Measurements from ENCODE around the gene ROR2.

The ROR2 gene

DNA sequence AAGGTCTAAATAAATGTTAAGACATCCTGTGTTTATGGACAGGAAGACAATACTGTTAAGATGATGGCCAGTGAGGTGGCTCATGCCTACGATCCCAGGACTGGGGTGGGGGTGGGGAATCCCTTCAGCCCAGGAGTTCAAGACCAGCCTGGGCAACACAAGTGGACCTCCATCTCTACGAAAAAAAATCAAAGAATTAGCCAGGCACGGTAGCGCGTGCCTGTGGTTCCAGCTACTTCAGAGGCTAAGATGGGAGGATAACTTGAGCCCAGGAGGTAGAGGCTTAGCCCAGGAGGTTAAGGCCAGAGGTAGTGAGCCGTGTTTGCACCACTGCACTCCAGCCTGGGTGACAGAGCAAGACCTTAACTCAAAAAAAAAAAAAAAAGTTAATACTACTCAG lies 5.3 kb downstream of the ROR2 start:
- TF ChIP-seq, protein P1, sequence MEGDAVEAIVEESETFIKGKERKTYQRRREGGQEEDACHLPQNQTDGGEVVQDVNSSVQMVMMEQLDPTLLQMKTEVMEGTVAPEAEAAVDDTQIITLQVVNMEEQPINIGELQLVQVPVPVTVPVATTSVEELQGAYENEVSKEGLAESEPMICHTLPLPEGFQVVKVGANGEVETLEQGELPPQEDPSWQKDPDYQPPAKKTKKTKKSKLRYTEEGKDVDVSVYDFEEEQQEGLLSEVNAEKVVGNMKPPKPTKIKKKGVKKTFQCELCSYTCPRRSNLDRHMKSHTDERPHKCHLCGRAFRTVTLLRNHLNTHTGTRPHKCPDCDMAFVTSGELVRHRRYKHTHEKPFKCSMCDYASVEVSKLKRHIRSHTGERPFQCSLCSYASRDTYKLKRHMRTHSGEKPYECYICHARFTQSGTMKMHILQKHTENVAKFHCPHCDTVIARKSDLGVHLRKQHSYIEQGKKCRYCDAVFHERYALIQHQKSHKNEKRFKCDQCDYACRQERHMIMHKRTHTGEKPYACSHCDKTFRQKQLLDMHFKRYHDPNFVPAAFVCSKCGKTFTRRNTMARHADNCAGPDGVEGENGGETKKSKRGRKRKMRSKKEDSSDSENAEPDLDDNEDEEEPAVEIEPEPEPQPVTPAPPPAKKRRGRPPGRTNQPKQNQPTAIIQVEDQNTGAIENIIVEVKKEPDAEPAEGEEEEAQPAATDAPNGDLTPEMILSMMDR (conservative IDR thresholded peaks at IDR 0.05; ENCODE audit: low read depth, low read length) = no peak
- H3K36me3 ChIP-seq (ENCODE audit: insufficient read depth) = no peaks in the 10 kb centered on the region
- no peak overlapping the region for H3K9ac ChIP-seq
- no peaks in the 10 kb centered on the region for H3K27me3 ChIP-seq (ENCODE audit: insufficient read depth, low read depth)
- H3K79me2 ChIP-seq (ENCODE audit: insufficient read depth, low read depth) = peaks cover 7% of the 10 kb centered on the region; the same call in 1 of the 2 replicates
- no peaks in the 10 kb centered on the region for H4K20me1 ChIP-seq (ENCODE audit: insufficient read depth)
- H3K27ac ChIP-seq = no peak overlapping the region
- no peak overlapping the region for H2AFZ ChIP-seq (ENCODE audit: low read depth)
- no peak overlapping the region for H3K4me3 ChIP-seq (IDR thresholded peaks at IDR 0.05; ENCODE audit: insufficient read depth, low read depth, low read length)
- H3K4me2 ChIP-seq = no peak overlapping the region
- H3K4me1 ChIP-seq (ENCODE audit: low read depth, poor library complexity, severe bottlenecking) = no peaks in the 10 kb centered on the region

DNA sequence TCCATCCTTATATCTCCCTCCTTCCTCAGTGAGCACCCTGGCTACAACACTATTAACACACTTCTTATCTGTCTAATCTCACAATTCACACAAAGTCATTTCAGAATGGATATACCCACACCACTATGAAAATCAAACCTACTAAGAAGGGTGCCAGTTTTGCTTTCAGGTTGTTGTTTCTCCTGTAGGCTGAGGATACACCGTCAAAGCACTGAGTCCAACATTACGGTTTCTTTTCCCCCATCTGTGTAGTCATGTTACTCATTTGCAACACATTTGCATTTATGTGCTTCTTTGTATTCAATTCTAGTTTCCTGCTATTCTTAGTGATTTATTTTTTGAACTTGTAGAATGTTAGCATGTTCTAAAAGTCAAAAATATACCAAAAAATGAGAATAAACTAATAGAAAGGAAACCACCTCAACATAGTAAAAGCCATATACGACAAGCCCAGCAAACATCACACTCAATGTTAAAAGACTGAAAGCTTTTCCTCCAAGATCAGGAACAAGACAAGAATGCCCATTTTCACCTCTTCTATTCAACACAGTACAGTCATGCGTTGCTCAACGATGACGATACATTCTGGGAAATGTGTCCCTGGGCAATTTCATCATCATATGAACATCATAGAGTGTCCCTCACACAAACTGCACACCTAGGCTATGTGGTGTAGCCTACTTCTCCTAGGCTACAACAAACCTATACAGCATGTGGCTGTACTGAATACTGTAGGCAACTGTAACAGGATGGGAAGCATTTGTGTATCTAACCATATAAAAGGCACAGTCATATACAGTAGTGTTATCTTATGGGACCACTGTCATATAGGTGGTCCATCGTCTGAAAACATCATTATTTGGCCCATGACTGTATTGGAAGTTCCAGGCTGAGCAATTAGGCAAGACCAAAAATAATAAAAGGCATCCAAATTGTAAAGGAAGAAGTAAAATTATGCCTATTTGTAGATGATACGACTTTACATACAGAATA lies 6.3 kb downstream of the ROR2 start:
- no peaks in the 10 kb centered on the region for H4K20me1 ChIP-seq (ENCODE audit: insufficient read depth)
- H3K4me3 ChIP-seq (IDR thresholded peaks at IDR 0.05; ENCODE audit: insufficient read depth, low read depth, low read length) = no peak overlapping the region
- no peak overlapping the region for H3K4me2 ChIP-seq
- H3K27me3 ChIP-seq (ENCODE audit: insufficient read depth, low read depth) = no peaks in the 10 kb centered on the region
- H3K36me3 ChIP-seq (ENCODE audit: insufficient read depth) = no peaks in the 10 kb centered on the region
- peaks cover 7% of the 10 kb centered on the region; the same call in 1 of the 2 replicates for H3K79me2 ChIP-seq (ENCODE audit: insufficient read depth, low read depth)
- H3K27ac ChIP-seq = no peak overlapping the region
- H3K4me1 ChIP-seq (ENCODE audit: low read depth, poor library complexity, severe bottlenecking) = no peaks in the 10 kb centered on the region
- TF ChIP-seq, protein P1 (conservative IDR thresholded peaks at IDR 0.05; ENCODE audit: low read depth, low read length) = no peak
- H2AFZ ChIP-seq (ENCODE audit: low read depth) = no peak overlapping the region
- no peak overlapping the region for H3K9ac ChIP-seq

DNA sequence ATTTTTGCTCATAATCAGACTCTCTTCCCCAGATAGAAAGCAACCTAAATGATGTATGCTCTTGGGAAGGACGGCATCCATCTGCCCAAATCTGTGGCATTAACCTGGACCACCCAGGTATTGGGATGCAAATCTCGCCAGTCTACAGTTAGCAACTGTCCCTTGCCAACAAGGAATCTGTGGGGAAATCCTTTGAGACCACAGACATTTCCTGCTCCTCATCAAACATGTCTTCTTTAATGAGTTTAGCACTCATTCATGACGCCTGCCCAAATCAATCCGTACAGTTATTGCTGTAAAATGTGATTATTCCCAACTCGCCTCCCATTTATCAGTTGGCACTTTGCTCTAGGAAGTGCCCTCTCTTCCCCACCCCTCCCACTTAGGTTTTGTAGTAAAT lies 7.8 kb downstream of the ROR2 start:
- TF ChIP-seq, protein P1 (conservative IDR thresholded peaks at IDR 0.05; ENCODE audit: low read depth, low read length) = no peak
- H3K27me3 ChIP-seq (ENCODE audit: insufficient read depth, low read depth) = no peaks in the 10 kb centered on the region
- no peaks in the 10 kb centered on the region for H3K79me2 ChIP-seq (ENCODE audit: insufficient read depth, low read depth)

DNA sequence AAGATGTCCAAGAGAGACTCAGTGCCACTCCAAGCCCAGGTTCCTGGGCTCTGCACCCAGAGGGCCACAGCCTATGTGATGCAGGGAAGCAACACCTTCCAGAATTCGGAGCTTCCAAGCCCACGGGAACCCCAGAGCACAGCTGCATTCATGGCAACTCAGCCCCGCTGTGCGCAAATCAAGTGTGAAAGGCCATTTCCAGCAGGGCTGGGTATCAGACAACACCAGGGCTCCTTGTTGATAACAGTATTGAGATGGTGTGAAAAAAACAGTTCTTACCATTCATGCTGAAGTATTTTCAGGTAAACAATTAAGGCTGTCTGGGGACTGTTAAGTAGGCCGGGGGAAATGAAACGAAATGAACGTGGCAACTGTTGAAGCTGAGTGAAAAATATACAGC lies 10.1 kb downstream of the ROR2 start:
- Histone ChIP-seq H4K20me1 (ENCODE audit: insufficient read depth) (no peaks in the 10 kb centered on the region), H3K36me3 (ENCODE audit: insufficient read depth) (no peaks in the 10 kb centered on the region), H3K79me2 (ENCODE audit: insufficient read depth, low read depth) (no peaks in the 10 kb centered on the region), H3K27me3 (ENCODE audit: insufficient read depth, low read depth) (no peaks in the 10 kb centered on the region), H2AFZ (ENCODE audit: low read depth) (no peak overlapping the region), H3K27ac (no peak overlapping the region), H3K9ac (no peak overlapping the region), H3K4me2 (no peak overlapping the region), H3K4me3 (IDR thresholded peaks at IDR 0.05; ENCODE audit: insufficient read depth, low read depth, low read length) (no peak overlapping the region), H3K4me1 (ENCODE audit: low read depth, poor library complexity, severe bottlenecking) (no peaks in the 10 kb centered on the region)
- TF ChIP-seq, protein P1 (conservative IDR thresholded peaks at IDR 0.05; ENCODE audit: low read depth, low read length) = no peak

More for the DNA sequence above, 7.8 kb downstream of the ROR2 start:
- Histone ChIP-seq H3K9ac (no peak overlapping the region), H4K20me1 (ENCODE audit: insufficient read depth) (no peaks in the 10 kb centered on the region), H3K4me2 (no peak overlapping the region), H2AFZ (ENCODE audit: low read depth) (no peak overlapping the region), H3K4me3 (IDR thresholded peaks at IDR 0.05; ENCODE audit: insufficient read depth, low read depth, low read length) (no peak overlapping the region), H3K36me3 (ENCODE audit: insufficient read depth) (no peaks in the 10 kb centered on the region), H3K27ac (no peak overlapping the region), H3K4me1 (ENCODE audit: low read depth, poor library complexity, severe bottlenecking) (no peaks in the 10 kb centered on the region)

Data from KMS-11 (cell line).